ENCODE results near the gene FDPS. TPM values are rescaled to one million over a fixed set of nuclear protein-coding genes. Genes with fewer than 3 reads are reported as not detected.
"Not testable (repeated sequence)": the region's sequence is repeated elsewhere in the genome, so short reads cannot be mapped to it uniquely, and the experiment has no call there.

The FDPS gene
- total and polyA plus RNA-seq, 2 experiments from 2014 or later = 287 to 366 TPM

- TF ChIP-seq, protein P1, sequence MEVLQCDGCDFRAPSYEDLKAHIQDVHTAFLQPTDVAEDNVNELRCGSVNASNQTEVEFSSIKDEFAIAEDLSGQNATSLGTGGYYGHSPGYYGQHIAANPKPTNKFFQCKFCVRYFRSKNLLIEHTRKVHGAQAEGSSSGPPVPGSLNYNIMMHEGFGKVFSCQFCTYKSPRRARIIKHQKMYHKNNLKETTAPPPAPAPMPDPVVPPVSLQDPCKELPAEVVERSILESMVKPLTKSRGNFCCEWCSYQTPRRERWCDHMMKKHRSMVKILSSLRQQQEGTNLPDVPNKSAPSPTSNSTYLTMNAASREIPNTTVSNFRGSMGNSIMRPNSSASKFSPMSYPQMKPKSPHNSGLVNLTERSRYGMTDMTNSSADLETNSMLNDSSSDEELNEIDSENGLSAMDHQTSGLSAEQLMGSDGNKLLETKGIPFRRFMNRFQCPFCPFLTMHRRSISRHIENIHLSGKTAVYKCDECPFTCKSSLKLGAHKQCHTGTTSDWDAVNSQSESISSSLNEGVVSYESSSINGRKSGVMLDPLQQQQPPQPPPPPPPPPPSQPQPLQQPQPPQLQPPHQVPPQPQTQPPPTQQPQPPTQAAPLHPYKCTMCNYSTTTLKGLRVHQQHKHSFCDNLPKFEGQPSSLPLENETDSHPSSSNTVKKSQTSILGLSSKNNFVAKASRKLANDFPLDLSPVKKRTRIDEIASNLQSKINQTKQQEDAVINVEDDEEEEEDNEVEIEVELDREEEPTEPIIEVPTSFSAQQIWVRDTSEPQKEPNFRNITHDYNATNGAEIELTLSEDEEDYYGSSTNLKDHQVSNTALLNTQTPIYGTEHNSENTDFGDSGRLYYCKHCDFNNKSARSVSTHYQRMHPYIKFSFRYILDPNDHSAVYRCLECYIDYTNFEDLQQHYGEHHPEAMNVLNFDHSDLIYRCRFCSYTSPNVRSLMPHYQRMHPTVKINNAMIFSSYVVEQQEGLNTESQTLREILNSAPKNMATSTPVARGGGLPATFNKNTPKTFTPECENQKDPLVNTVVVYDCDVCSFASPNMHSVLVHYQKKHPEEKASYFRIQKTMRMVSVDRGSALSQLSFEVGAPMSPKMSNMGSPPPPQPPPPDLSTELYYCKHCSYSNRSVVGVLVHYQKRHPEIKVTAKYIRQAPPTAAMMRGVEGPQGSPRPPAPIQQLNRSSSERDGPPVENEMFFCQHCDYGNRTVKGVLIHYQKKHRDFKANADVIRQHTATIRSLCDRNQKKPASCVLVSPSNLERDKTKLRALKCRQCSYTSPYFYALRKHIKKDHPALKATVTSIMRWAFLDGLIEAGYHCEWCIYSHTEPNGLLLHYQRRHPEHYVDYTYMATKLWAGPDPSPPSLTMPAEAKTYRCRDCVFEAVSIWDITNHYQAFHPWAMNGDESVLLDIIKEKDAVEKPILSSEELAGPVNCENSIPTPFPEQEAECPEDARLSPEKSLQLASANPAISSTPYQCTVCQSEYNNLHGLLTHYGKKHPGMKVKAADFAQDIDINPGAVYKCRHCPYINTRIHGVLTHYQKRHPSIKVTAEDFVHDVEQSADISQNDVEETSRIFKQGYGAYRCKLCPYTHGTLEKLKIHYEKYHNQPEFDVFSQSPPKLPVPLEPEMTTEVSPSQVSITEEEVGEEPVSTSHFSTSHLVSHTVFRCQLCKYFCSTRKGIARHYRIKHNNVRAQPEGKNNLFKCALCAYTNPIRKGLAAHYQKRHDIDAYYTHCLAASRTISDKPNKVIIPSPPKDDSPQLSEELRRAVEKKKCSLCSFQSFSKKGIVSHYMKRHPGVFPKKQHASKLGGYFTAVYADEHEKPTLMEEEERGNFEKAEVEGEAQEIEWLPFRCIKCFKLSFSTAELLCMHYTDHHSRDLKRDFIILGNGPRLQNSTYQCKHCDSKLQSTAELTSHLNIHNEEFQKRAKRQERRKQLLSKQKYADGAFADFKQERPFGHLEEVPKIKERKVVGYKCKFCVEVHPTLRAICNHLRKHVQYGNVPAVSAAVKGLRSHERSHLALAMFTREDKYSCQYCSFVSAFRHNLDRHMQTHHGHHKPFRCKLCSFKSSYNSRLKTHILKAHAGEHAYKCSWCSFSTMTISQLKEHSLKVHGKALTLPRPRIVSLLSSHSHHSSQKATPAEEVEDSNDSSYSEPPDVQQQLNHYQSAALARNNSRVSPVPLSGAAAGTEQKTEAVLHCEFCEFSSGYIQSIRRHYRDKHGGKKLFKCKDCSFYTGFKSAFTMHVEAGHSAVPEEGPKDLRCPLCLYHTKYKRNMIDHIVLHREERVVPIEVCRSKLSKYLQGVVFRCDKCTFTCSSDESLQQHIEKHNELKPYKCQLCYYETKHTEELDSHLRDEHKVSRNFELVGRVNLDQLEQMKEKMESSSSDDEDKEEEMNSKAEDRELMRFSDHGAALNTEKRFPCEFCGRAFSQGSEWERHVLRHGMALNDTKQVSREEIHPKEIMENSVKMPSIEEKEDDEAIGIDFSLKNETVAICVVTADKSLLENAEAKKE (CRISPR knock-in tag; IDR thresholded peaks at IDR 0.05) = no peak
- TF ChIP-seq STAT1 (IDR thresholded peaks at IDR 0.05; ENCODE audit: unreplicated experiment) (no peak), ZNF114 (CRISPR knock-in tag; IDR thresholded peaks at IDR 0.05) (no peak), EZH2phosphoT487 (IDR thresholded peaks at IDR 0.05; ENCODE audit: unreplicated experiment) (no peak), REST (IDR thresholded peaks at IDR 0.05; ENCODE audit: unreplicated experiment) (no peak), NANOG (IDR thresholded peaks at IDR 0.05; ENCODE audit: borderline replicate concordance) (no peak), POLR2AphosphoS5 (IDR thresholded peaks at IDR 0.05; ENCODE audit: low read depth) (no peak)
These were observed 19.3 kb downstream of the FDPS start (continued) for GRCh38 chr1:155327981-155328380.

GRCh38 chr1:155328856-155329255 is 20.2 kb downstream of the FDPS start:
- H3K9me3 Mint-ChIP-seq; H4K20me1 ChIP-seq (replicated peaks; ENCODE audit: insufficient read depth); H3K4me1 Mint-ChIP-seq; H3K27me3 Mint-ChIP-seq (ENCODE audit: insufficient read depth, low read depth, poor library complexity); H3K79me2 ChIP-seq (replicated peaks; ENCODE audit: insufficient read depth); H3K4me3 ChIP-seq; H3K4me1 ChIP-seq (ENCODE audit: insufficient read depth); DNase-seq (ENCODE audit: low spot score); H2AFZ ChIP-seq; H3K27ac Mint-ChIP-seq; H3K4me3 Mint-ChIP-seq; H3K9me2 ChIP-seq (ENCODE audit: insufficient read depth); H3K4me2 ChIP-seq; H3K27me3 ChIP-seq (ENCODE audit: insufficient read depth); ATAC-seq; H3K27ac ChIP-seq (ENCODE audit: low read depth): not testable (repeated sequence)
- Histone ChIP-seq H3K36me3 (ENCODE audit: insufficient read depth) (peaks cover 16% of the 10 kb centered on the region), H3F3A (replicated peaks; ENCODE audit: low read depth) (peaks cover 23% of the 10 kb centered on the region)
- H3K36me3 Mint-ChIP-seq (ENCODE audit: low read depth) = peaks cover 32% of the 10 kb centered on the region

All from GM23338 (cell line).